HCT116 (cell line): ENCODE results near the gene KCND3.

ENCODE experiments used
- EZH2 ChIP-seq: fragments of 200-600 bp; sonication (generic); IDR thresholded peaks from 2 replicates; pipeline ENCODE4 v1.6.1; 2017; ENCODE audit warnings: antibody characterized with exemption, mixed run types
- TF ChIP-seq, protein P1 (sequence below), 3 experiments: fragments of 200-600 bp in 1 of 3; sonication (generic) in 1 of 3; IDR thresholded peaks in 2 of 3; conservative IDR thresholded peaks in 1 of 3; 2 replicates each; pipeline ENCODE4 v1.5.1; 2012 to 2017; ENCODE audit warnings: low read depth in 2 of 3, low read length in 2 of 3, antibody characterized with exemption in 1 of 3, borderline replicate concordance in 1 of 3, control low read depth in 1 of 3, mild to moderate bottlenecking in 1 of 3, mixed read lengths in 1 of 3, mixed run types in 1 of 3, moderate library complexity in 1 of 3; ENCODE audit not compliant: insufficient read depth in 1 of 3

- TF ChIP-seq, protein P1, sequence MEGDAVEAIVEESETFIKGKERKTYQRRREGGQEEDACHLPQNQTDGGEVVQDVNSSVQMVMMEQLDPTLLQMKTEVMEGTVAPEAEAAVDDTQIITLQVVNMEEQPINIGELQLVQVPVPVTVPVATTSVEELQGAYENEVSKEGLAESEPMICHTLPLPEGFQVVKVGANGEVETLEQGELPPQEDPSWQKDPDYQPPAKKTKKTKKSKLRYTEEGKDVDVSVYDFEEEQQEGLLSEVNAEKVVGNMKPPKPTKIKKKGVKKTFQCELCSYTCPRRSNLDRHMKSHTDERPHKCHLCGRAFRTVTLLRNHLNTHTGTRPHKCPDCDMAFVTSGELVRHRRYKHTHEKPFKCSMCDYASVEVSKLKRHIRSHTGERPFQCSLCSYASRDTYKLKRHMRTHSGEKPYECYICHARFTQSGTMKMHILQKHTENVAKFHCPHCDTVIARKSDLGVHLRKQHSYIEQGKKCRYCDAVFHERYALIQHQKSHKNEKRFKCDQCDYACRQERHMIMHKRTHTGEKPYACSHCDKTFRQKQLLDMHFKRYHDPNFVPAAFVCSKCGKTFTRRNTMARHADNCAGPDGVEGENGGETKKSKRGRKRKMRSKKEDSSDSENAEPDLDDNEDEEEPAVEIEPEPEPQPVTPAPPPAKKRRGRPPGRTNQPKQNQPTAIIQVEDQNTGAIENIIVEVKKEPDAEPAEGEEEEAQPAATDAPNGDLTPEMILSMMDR (IDR thresholded peaks at IDR 0.05 in 2 of 3, conservative IDR thresholded peaks at IDR 0.05 in 1 of 3; ENCODE audit: borderline replicate concordance in 1 of 3, insufficient read depth in 1 of 3, low read depth in 2 of 3, low read length in 2 of 3): no peak
- TF ChIP-seq EZH2: no peak
Observed at GRCh38 chr1:111961016-111961415, 28.5 kb downstream of the KCND3 start.
